Hematopoietic multipotent progenitor cell treated with erythropoietin and hydrocortisone succinate and interleukin-3 and kit ligand, for 4 days (in vitro differentiated cells): Measurements from ENCODE around the gene CDH18.
"Not testable (repeated sequence)": the region's sequence is repeated elsewhere in the genome, so short reads cannot be mapped to it uniquely, and the experiment has no call there.

Experiments used
- DNase-seq: peaks from one replicate; pipeline ENCODE4 v3.0.0-alpha.2; 2015

CDH18 gene

GRCh38 chr5:19855931-19856330, 132.1 kb downstream of the CDH18 start:
- DNase-seq: no peak

- DNase-seq: no peak
Observed at GRCh38 chr5:19855453-19855852, 132.5 kb downstream of the CDH18 start.

GRCh38 chr5:19855031-19855430, 133.0 kb downstream of the CDH18 start:
- no peak for DNase-seq

GRCh38 chr5:19853616-19854240, 134.3 kb downstream of the CDH18 start:
- DNase-seq: no peak

GRCh38 chr5:19837536-19838174, 150.3 kb downstream of the CDH18 start:
- DNase-seq: no peak

GRCh38 chr5:19835442-19835841, 152.6 kb downstream of the CDH18 start:
- no peak for DNase-seq

GRCh38 chr5:19812720-19813119, 175.3 kb downstream of the CDH18 start:
- DNase-seq: not testable (repeated sequence)

- DNase-seq: no peak
Observed at GRCh38 chr5:19806756-19807155, 181.2 kb downstream of the CDH18 start.

- no peak for DNase-seq
Observed at GRCh38 chr5:19802686-19803085, 185.3 kb downstream of the CDH18 start.

- DNase-seq: no peak
Observed at GRCh38 chr5:19795218-19795617, 192.8 kb downstream of the CDH18 start.

GRCh38 chr5:19790829-19791466, 197.1 kb downstream of the CDH18 start:
- no peak for DNase-seq

- DNase-seq: no peak
Observed at GRCh38 chr5:19782566-19782965, 205.4 kb downstream of the CDH18 start.

- no peak for DNase-seq
Observed at GRCh38 chr5:19777363-19777762, 210.6 kb downstream of the CDH18 start.

GRCh38 chr5:19776886-19777285, 211.1 kb downstream of the CDH18 start:
- not testable (repeated sequence) for DNase-seq

GRCh38 chr5:19771174-19771835, 216.7 kb downstream of the CDH18 start:
- no peak for DNase-seq

GRCh38 chr5:19770396-19770795, 217.6 kb downstream of the CDH18 start:
- DNase-seq: no peak

GRCh38 chr5:19767987-19768386, 220.0 kb downstream of the CDH18 start:
- no peak for DNase-seq

GRCh38 chr5:19753579-19753978, 234.4 kb downstream of the CDH18 start:
- DNase-seq: no peak

- no peak for DNase-seq
Observed at GRCh38 chr5:19751326-19751725, 236.7 kb downstream of the CDH18 start.

- DNase-seq: no peak
Observed at GRCh38 chr5:19745247-19745646, 242.8 kb downstream of the CDH18 start.

- no peak for DNase-seq
Observed at GRCh38 chr5:19739671-19740070, 248.3 kb downstream of the CDH18 start.

GRCh38 chr5:19734776-19735175, 253.2 kb downstream of the CDH18 start:
- no peak for DNase-seq

- no peak for DNase-seq
Observed at GRCh38 chr5:19733612-19734495, 254.1 kb downstream of the CDH18 start.
